Thyroid gland (tissue), 4 donors: ENCODE measurements around the gene DROSHA. TPM values are rescaled to one million over a fixed set of nuclear protein-coding genes. Genes with fewer than 3 reads are reported as not detected.

Experiments used
- DNase-seq, 2 donors: peaks; one replicate each; pipeline ENCODE4 v3.0.0-alpha.2; 2019
- H3K27ac ChIP-seq, 3 donors: fragments of 200-600 bp; sonication (generic); 1 replicate in 2 of 3; 2 replicates in 1 of 3; pipeline ENCODE4 v1.5.1; 2016 to 2019; ENCODE audit warnings: mild to moderate bottlenecking in 1 of 3, moderate library complexity in 1 of 3
- H3K27me3 ChIP-seq: fragments of 200-600 bp; sonication (generic); one replicate; pipeline ENCODE4 v1.5.1; 2019
- H3K36me3 ChIP-seq, 2 donors: fragments of 200-600 bp; sonication (generic); one replicate each; pipeline ENCODE4 v1.5.1; 2016 to 2019
- H3K4me1 ChIP-seq, 2 donors: fragments of 200-600 bp; sonication (generic); one replicate each; pipeline ENCODE4 v1.5.1; 2017 to 2019
- H3K4me3 ChIP-seq, 3 donors: fragments of 200-600 bp; sonication (generic); replicated peaks in 1 of 3; 1 replicate in 2 of 3; 2 replicates in 1 of 3; pipeline ENCODE4 v1.5.1; 2016; ENCODE audit warnings: mild to moderate bottlenecking in 1 of 3
- H3K9me3 ChIP-seq: fragments of 200-600 bp; sonication (generic); one replicate; pipeline ENCODE4 v1.5.1; 2017
- POLR2A ChIP-seq, 2 donors: fragments of 450-650 bp; IDR thresholded peaks; one replicate each; pipeline ENCODE4 v1.6.1; 2017; ENCODE audit warnings: antibody characterized with exemption in 2 of 2, mild to moderate bottlenecking in 2 of 2, moderate library complexity in 1 of 2
- WGBS, 2 donors: methylation state at CpG; one replicate each; pipeline ENCODE4 v1.1.5; 2017; 5-methylcytosine and 5-hydroxymethylcytosine counted together
- intact Hi-C: fragments of 100-400 bp; cut with DNase I; formaldehyde crosslinking; loops from one replicate; pipeline ENCODE4 v1.15.1; 2023
- total RNA-seq, 4 donors: library from RNA; depleted of rRNA; stranded (reverse); fragments of >200 nt; gene quantifications; one replicate each; pipeline ENCODE4 v1.2.3, GENCODE V29; 2016
- TF ChIP-seq, protein P1 (sequence below), 6 experiments: fragments of 200-600 bp in 3 of 6; fragments of 450-650 bp in 3 of 6; sonication (generic) in 3 of 6; IDR thresholded peaks; one replicate each; pipeline ENCODE4 v1.5.1; 2016 to 2019; ENCODE audit warnings: antibody characterized with exemption in 6 of 6, mild to moderate bottlenecking in 2 of 6, inconsistent platforms in 1 of 6, moderate library complexity in 1 of 6

The DROSHA gene
- total RNA-seq, 4 donors from 2014 or later = 45.6 to 52.3 (median 46.2) TPM

GRCh38 chr5:31452314-31452713 is 79.6 kb downstream of the DROSHA start:
- Histone ChIP-seq H3K36me3 (peaks cover 11 to 25% of the 10 kb centered on the region in 2 donors), H3K27me3 (no peaks in the 10 kb centered on the region), H3K27ac (no peak overlapping the region), H3K4me3 (no peak overlapping the region), H3K9me3 (no peaks in the 10 kb centered on the region), H3K4me1 (no peaks in the 10 kb centered on the region)
- 0 to 100% methylated on average over 1 of the region's 1 CpG for WGBS, 2 donors
- intact Hi-C loops = no loop called here
- no peak for TF ChIP-seq POLR2A (IDR thresholded peaks at IDR 0.05)
- TF ChIP-seq, protein P1, sequence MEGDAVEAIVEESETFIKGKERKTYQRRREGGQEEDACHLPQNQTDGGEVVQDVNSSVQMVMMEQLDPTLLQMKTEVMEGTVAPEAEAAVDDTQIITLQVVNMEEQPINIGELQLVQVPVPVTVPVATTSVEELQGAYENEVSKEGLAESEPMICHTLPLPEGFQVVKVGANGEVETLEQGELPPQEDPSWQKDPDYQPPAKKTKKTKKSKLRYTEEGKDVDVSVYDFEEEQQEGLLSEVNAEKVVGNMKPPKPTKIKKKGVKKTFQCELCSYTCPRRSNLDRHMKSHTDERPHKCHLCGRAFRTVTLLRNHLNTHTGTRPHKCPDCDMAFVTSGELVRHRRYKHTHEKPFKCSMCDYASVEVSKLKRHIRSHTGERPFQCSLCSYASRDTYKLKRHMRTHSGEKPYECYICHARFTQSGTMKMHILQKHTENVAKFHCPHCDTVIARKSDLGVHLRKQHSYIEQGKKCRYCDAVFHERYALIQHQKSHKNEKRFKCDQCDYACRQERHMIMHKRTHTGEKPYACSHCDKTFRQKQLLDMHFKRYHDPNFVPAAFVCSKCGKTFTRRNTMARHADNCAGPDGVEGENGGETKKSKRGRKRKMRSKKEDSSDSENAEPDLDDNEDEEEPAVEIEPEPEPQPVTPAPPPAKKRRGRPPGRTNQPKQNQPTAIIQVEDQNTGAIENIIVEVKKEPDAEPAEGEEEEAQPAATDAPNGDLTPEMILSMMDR (IDR thresholded peaks at IDR 0.05) = no peak
- no peak for DNase-seq

DNA sequence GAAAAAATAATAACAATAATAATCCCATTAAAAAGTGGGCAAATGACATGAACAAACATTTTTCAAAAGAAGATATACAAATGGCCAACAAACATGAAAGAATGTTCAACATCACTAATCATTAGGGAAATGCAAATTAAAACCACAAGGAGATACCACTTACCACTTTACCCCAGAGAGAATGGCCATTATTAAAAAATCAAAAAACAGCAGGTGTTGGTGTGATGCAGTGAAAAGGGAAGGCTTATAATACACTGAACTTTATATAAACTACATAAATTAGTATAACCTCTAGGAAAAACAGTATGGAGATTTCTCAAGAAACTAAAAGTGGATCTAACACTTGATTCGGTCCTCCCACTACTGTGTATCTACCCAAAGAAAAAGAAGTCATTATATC is 81.9 kb downstream of the DROSHA start:
- intact Hi-C loops = no loop called here
- H3K27ac ChIP-seq = no peak overlapping the region
- no peaks in the 10 kb centered on the region for H3K9me3 ChIP-seq
- no peak for DNase-seq
- WGBS, 2 donors = 95 to 96% methylated on average over 1 of the region's 1 CpG
- H3K36me3 ChIP-seq = peaks cover 11 to 23% of the 10 kb centered on the region in 2 donors
- no peaks in the 10 kb centered on the region for H3K27me3 ChIP-seq
- TF ChIP-seq, protein P1 (IDR thresholded peaks at IDR 0.05) = no peak
- no peak for TF ChIP-seq POLR2A (IDR thresholded peaks at IDR 0.05)
- H3K4me3 ChIP-seq = no peak overlapping the region
- no peaks in the 10 kb centered on the region for H3K4me1 ChIP-seq

GRCh38 chr5:31449174-31449573 is 82.7 kb downstream of the DROSHA start:
- WGBS, 2 donors = 97 to 98% methylated on average over 7 of the region's 7 CpGs
- peaks cover 11 to 23% of the 10 kb centered on the region in 2 donors for H3K36me3 ChIP-seq
- H3K27ac ChIP-seq = no peak overlapping the region
- intact Hi-C loops = no loop called here
- no peaks in the 10 kb centered on the region for H3K4me1 ChIP-seq
- TF ChIP-seq, protein P1 (IDR thresholded peaks at IDR 0.05) = no peak
- no peak for TF ChIP-seq POLR2A (IDR thresholded peaks at IDR 0.05)
- no peaks in the 10 kb centered on the region for H3K9me3 ChIP-seq
- H3K4me3 ChIP-seq = no peak overlapping the region
- DNase-seq = no peak
- H3K27me3 ChIP-seq = no peaks in the 10 kb centered on the region

DNA sequence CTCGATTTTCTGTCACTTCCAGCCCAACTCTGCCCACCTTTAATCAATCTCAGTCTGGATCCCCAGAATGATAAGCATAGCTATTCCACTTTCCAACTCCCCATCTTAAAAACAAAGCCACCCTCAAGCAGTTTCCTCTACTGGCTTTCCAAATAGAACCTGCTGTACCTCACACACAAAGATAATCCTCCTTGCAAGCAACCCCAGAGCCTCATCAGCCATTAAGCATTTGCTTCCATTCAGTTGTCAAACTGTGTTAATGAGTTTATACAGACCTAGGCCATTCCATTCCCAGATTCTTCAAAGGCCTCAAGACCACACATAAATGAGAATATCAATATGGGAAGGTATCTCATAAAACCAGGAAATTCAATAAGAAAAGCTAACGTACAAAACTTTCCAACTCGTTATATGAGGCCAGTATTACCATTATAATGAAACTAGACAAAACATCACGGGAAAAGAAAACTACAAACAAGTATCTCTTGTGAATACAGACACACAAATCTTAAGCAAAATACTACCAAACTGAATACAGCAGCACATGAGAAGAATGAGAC is 86.8 kb downstream of the DROSHA start:
- no peaks in the 10 kb centered on the region for H3K4me1 ChIP-seq
- H3K4me3 ChIP-seq = no peak overlapping the region
- H3K9me3 ChIP-seq = no peaks in the 10 kb centered on the region
- WGBS, 2 donors = 92 to 95% methylated on average over 4 of the region's 4 CpGs
- no peak for DNase-seq
- TF ChIP-seq POLR2A (IDR thresholded peaks at IDR 0.05) = no peak
- TF ChIP-seq, protein P1 (IDR thresholded peaks at IDR 0.05) = no peak
- intact Hi-C loops = no loop called here
- H3K27ac ChIP-seq = no peak overlapping the region
- peaks cover 5 to 15% of the 10 kb centered on the region in 2 donors for H3K36me3 ChIP-seq
- no peaks in the 10 kb centered on the region for H3K27me3 ChIP-seq

DNA sequence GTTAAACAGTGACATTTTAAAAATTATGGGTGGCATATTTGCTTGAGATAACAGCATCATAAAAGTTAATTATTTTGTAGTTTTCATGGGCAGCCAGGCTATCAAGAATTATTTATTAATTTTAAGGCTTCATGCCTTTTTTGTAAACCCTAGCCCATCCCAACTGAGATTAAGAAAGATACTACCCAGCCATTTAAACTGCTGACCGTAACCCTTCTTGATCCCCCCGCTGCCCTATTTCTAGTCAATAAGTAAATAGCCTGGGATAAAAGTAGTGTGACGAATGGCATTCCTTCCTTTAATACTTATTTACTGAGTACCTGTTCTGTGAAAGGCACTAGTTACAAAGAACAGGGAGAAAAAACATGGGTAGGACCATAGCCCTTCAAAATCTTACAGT is 88.3 kb downstream of the DROSHA start:
- H3K27me3 ChIP-seq = no peaks in the 10 kb centered on the region
- TF ChIP-seq POLR2A (IDR thresholded peaks at IDR 0.05) = no peak
- TF ChIP-seq, protein P1 (IDR thresholded peaks at IDR 0.05) = no peak
- H3K27ac ChIP-seq = no peak overlapping the region
- no peak for DNase-seq
- peaks cover 0 to 7% of the 10 kb centered on the region in 2 donors for H3K36me3 ChIP-seq
- no peak overlapping the region for H3K4me3 ChIP-seq
- no peaks in the 10 kb centered on the region for H3K4me1 ChIP-seq
- no peaks in the 10 kb centered on the region for H3K9me3 ChIP-seq
- 94 to 98% methylated on average over 3 of the region's 3 CpGs for WGBS, 2 donors
- intact Hi-C loops = no loop called here
